Measurements from ENCODE around the gene SMC5. TPM values are rescaled to one million over a fixed set of nuclear protein-coding genes. Genes with fewer than 3 reads are reported as not detected.

Gene SMC5
- total and polyA plus RNA-seq, 2 of the 8 experiments (the other 6 are each of a cell fraction or from before 2014, with no cell fraction given) = 4.5 to 22.6 TPM

GRCh38 chr9:70222354-70222753 is 36.4 kb upstream of the SMC5 start:
- Histone ChIP-seq H3K14ac (ENCODE audit: insufficient read length) (no peak overlapping the region), H2AFZ (ENCODE audit: low read length) (no peak overlapping the region), H3K56ac (replicated peaks; ENCODE audit: insufficient read length, low read depth, low read length) (no peak overlapping the region), H2BK12ac (ENCODE audit: low read depth, low read length) (no peak overlapping the region), H3K27ac (ENCODE audit: low read depth, low read length) (no peak overlapping the region), H2BK20ac (ENCODE audit: low read length) (no peak overlapping the region), H3K4me2 (ENCODE audit: insufficient read depth in 1 of 2, low read depth in 2 of 2, low read length in 2 of 2) (no peak overlapping the region), H2BK5ac (ENCODE audit: low read depth, low read length) (no peak overlapping the region), H2AK5ac (ENCODE audit: low read depth, low read length) (no peak overlapping the region), H3K4me1 (replicated peaks in 1 of 4; ENCODE audit: control insufficient read depth in 3 of 4, insufficient read depth in 4 of 4, low read length in 3 of 4) (no peaks in the 10 kb centered on the region; a peak in 2 of 7 replicates), H2BK120ac (replicated peaks; ENCODE audit: low read depth, low read length) (no peak overlapping the region), H3K4me3 (ENCODE audit: extremely low read depth in 1 of 4, insufficient read depth in 2 of 4, low read depth in 3 of 4, low read length in 4 of 4) (no peak overlapping the region), H4K20me1 (replicated peaks in 1 of 2; ENCODE audit: control insufficient read depth in 1 of 2, insufficient read depth in 2 of 2, low read length in 2 of 2) (no peaks in the 10 kb centered on the region), H4K5ac (ENCODE audit: insufficient read length, low read depth, low read length) (no peak overlapping the region), H3K36me3 (ENCODE audit: control insufficient read depth in 2 of 4, insufficient read depth in 4 of 4, low read length in 3 of 4) (no peaks in the 10 kb centered on the region), H3K27me3 (replicated peaks in 1 of 4; ENCODE audit: control insufficient read depth in 3 of 4, extremely low read depth in 1 of 4, insufficient read depth in 3 of 4, low read length in 3 of 4) (no peaks in the 10 kb centered on the region), H3K79me2 (ENCODE audit: control insufficient read depth in 1 of 2, insufficient read depth in 2 of 2, low read length in 2 of 2) (no peaks in the 10 kb centered on the region), H3K23ac (ENCODE audit: insufficient read length) (no peak overlapping the region), H3K18ac (ENCODE audit: extremely low read depth, low read length) (no peak overlapping the region), H3K4ac (replicated peaks; ENCODE audit: insufficient read length, low read depth, low read length) (no peak overlapping the region), H3K9ac (replicated peaks in 1 of 4; ENCODE audit: extremely low read depth in 1 of 4, low read depth in 3 of 4, low read length in 3 of 4) (no peak overlapping the region), H4K8ac (ENCODE audit: extremely low read depth, insufficient read depth, low read length) (no peak overlapping the region), H4K91ac (replicated peaks; ENCODE audit: insufficient read length, low read length) (no peak overlapping the region), H3K9me3 (ENCODE audit: insufficient read depth in 2 of 2, low read depth in 1 of 2, low read length in 1 of 2) (no peaks in the 10 kb centered on the region), H3K23me2 (ENCODE audit: low read depth, low read length) (no peaks in the 10 kb centered on the region), H2BK15ac (ENCODE audit: low read length) (no peak overlapping the region), H3K79me1 (ENCODE audit: low read depth, low read length) (no peaks in the 10 kb centered on the region)
- FAIRE-seq (no peak), DNase-seq (ENCODE audit: low read depth in 1 of 2, low spot score in 2 of 2) (no peak)
- 83% methylated on average over 1 of the region's 1 CpG; no CpG with 5 or more reads in 1 of the 2 experiments for WGBS, 2 experiments (ENCODE audit: extremely low coverage in 1 of 2, insufficient coverage in 1 of 2, insufficient read length in 1 of 2, insufficient replicate concordance in 2 of 2, low coverage in 1 of 2, low lambda C conversion rate in 2 of 2, missing lambda C conversion rate in 1 of 2)
- POLR2A ChIA-PET (ENCODE audit: partially characterized antibody) = interaction anchor here (1.1 to 1.2 kb wide), 2 partner anchors 17 to 260 kb away, joined by 3 read pairs; no protein-coding TSS in a partner anchor
- CTCF ChIA-PET (ENCODE audit: partially characterized antibody) = interaction anchor here (0.7 to 1.5 kb wide), 6 partner anchors 98 to 250 kb away, joined by 3 to 6 read pairs (median 4); no protein-coding TSS in a partner anchor
- TF ChIP-seq SP4 (IDR thresholded peaks at IDR 0.05; ENCODE audit: low read length) = no peak
- no peak for TF ChIP-seq EZH2 (IDR thresholded peaks at IDR 0.05; ENCODE audit: low read depth, low read length, severe bottlenecking)
- TF ChIP-seq CHD2 (IDR thresholded peaks at IDR 0.05; ENCODE audit: low read length) = no peak
- no peak for TF ChIP-seq RFX5 (IDR thresholded peaks at IDR 0.05; ENCODE audit: borderline replicate concordance, low read depth, low read length)
- TF ChIP-seq BACH1 (IDR thresholded peaks at IDR 0.05; ENCODE audit: low read length) = no peak
- no peak for TF ChIP-seq USF2 (IDR thresholded peaks at IDR 0.05; ENCODE audit: low read length)
- no peak for TF ChIP-seq POLR2AphosphoS5 (IDR thresholded peaks at IDR 0.05; ENCODE audit: low read depth, low read length)
- no peak for TF ChIP-seq SAP30 (IDR thresholded peaks at IDR 0.05; ENCODE audit: insufficient read depth, insufficient replicate concordance, low read length)
- TF ChIP-seq RNF2 (IDR thresholded peaks at IDR 0.05; ENCODE audit: borderline replicate concordance, low read depth, low read length, missing control alignments, poor library complexity, severe bottlenecking) = no peak
- no peak for TF ChIP-seq GABPA (IDR thresholded peaks at IDR 0.05; ENCODE audit: borderline replicate concordance, insufficient read depth, low read length)
- TF ChIP-seq JUND (IDR thresholded peaks at IDR 0.05; ENCODE audit: low read length) = no peak
- TF ChIP-seq KDM4A (IDR thresholded peaks at IDR 0.05; ENCODE audit: low read depth, low read length, severe bottlenecking) = no peak
- TF ChIP-seq SUZ12 (IDR thresholded peaks at IDR 0.05; ENCODE audit: low read length) = no peak
